ENCODE results near the gene NAV3. TPM values are rescaled to one million over a fixed set of nuclear protein-coding genes. Genes with fewer than 3 reads are reported as not detected.

NAV3 gene
- total RNA-seq, 2 experiments from 2014 or later: not detected

DNA sequence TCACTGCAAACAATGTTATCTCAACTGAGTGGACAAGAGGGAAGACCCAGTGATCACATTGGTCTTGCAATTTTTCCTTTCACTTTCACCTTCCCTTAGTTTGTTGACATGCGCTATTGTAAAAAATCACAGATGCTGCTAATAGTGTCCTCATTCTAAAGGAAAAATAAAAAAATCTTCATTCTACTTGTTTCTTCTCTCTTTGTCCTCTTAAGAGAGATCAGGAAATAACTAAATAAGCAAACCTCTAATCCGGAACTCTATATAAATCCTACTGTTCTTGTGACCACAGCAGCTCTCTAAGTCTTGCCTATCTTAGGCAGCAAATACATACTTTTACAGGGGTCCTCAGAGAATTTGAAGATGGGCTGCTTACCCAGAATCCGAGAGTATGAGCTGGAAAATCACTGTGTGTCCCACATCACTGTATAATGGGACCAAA is 257.7 kb downstream of the NAV3 start:
- no peaks in the 10 kb centered on the region for H3K4me1 ChIP-seq (ENCODE audit: insufficient read depth, low read length)
- H3K36me3 ChIP-seq (ENCODE audit: insufficient read depth, low read length): no peaks in the 10 kb centered on the region
- Mint-ChIP-seq H3K9me3 (peaks cover 6% of the 10 kb centered on the region), H3K27ac (no peak overlapping the region), H3K4me3 (no peak overlapping the region), H3K36me3 (ENCODE audit: low read depth) (no peaks in the 10 kb centered on the region), H3K4me1 (ENCODE audit: low read depth) (no peaks in the 10 kb centered on the region), H3K27me3 (no peaks in the 10 kb centered on the region)
- ChIA-PET POLR2A (no interaction called here), CTCF (no interaction called here)
- H3K4me3 ChIP-seq (ENCODE audit: low read length): no peak overlapping the region
- intact Hi-C loops (cut with DNase I, micrococcal nuclease): no loop called here
- H3K9me3 ChIP-seq (ENCODE audit: control insufficient read depth in 1 of 2, insufficient read depth in 1 of 2, low read length in 2 of 2): peaks cover 0 to 4% of the 10 kb centered on the region in 2 experiments
- TF ChIP-seq, protein P1, sequence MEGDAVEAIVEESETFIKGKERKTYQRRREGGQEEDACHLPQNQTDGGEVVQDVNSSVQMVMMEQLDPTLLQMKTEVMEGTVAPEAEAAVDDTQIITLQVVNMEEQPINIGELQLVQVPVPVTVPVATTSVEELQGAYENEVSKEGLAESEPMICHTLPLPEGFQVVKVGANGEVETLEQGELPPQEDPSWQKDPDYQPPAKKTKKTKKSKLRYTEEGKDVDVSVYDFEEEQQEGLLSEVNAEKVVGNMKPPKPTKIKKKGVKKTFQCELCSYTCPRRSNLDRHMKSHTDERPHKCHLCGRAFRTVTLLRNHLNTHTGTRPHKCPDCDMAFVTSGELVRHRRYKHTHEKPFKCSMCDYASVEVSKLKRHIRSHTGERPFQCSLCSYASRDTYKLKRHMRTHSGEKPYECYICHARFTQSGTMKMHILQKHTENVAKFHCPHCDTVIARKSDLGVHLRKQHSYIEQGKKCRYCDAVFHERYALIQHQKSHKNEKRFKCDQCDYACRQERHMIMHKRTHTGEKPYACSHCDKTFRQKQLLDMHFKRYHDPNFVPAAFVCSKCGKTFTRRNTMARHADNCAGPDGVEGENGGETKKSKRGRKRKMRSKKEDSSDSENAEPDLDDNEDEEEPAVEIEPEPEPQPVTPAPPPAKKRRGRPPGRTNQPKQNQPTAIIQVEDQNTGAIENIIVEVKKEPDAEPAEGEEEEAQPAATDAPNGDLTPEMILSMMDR (IDR thresholded peaks at IDR 0.05): no peak
- DNase-seq (no peak), ATAC-seq (ENCODE audit: poor library complexity) (no peak)
- H3K27me3 ChIP-seq (ENCODE audit: control insufficient read depth in 1 of 2, insufficient read depth in 2 of 2, low read length in 2 of 2): no peaks in the 10 kb centered on the region
- no peak overlapping the region for H3K27ac ChIP-seq (ENCODE audit: low read depth in 1 of 2, low read length in 2 of 2)

DNA sequence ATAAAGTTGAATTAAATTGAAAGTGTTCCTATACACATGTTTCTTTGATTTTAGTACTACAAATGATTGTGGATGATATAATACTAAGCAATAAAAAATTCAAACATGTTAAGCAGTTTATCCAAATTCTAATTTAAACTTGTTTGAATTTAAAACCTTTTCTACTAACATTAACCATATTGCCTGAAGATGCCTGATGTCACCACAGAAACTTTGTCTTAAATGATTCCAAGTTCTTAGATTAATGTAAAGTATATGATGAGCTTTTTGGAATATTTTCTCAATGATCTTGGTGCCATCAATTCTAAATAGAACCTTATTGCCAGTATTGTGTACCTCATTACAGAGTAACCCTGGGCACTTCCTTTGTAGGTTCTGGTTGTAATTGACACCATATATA is 259.6 kb downstream of the NAV3 start:
- Mint-ChIP-seq H3K4me3 (no peak overlapping the region), H3K27me3 (no peaks in the 10 kb centered on the region), H3K36me3 (ENCODE audit: low read depth) (no peaks in the 10 kb centered on the region), H3K27ac (no peak overlapping the region), H3K9me3 (peaks cover 6% of the 10 kb centered on the region), H3K4me1 (ENCODE audit: low read depth) (no peaks in the 10 kb centered on the region)
- intact Hi-C loops (cut with DNase I, micrococcal nuclease): no loop called here
- POLR2A ChIA-PET: no interaction called here
- CTCF ChIA-PET: no interaction called here
- Histone ChIP-seq H3K27me3 (ENCODE audit: control insufficient read depth in 1 of 2, insufficient read depth in 2 of 2, low read length in 2 of 2) (no peaks in the 10 kb centered on the region), H3K9me3 (ENCODE audit: control insufficient read depth in 1 of 2, insufficient read depth in 1 of 2, low read length in 2 of 2) (peaks cover 0 to 4% of the 10 kb centered on the region in 2 experiments), H3K4me1 (ENCODE audit: insufficient read depth, low read length) (no peaks in the 10 kb centered on the region), H3K4me3 (ENCODE audit: low read length) (no peak overlapping the region), H3K36me3 (ENCODE audit: insufficient read depth, low read length) (no peaks in the 10 kb centered on the region), H3K27ac (ENCODE audit: low read depth in 1 of 2, low read length in 2 of 2) (no peak overlapping the region)
- DNase-seq (no peak), ATAC-seq (ENCODE audit: poor library complexity) (no peak)
- TF ChIP-seq, protein P1 (IDR thresholded peaks at IDR 0.05): no peak

GRCh38 chr12:78095623-78096022 is 264.9 kb downstream of the NAV3 start:
- TF ChIP-seq, protein P1 (IDR thresholded peaks at IDR 0.05): no peak
- Mint-ChIP-seq H3K36me3 (ENCODE audit: low read depth) (no peaks in the 10 kb centered on the region), H3K9me3 (peaks cover 3% of the 10 kb centered on the region), H3K27ac (no peak overlapping the region), H3K4me1 (ENCODE audit: low read depth) (no peaks in the 10 kb centered on the region), H3K27me3 (no peaks in the 10 kb centered on the region), H3K4me3 (no peak overlapping the region)
- H3K36me3 ChIP-seq (ENCODE audit: insufficient read depth, low read length): no peaks in the 10 kb centered on the region
- ATAC-seq (ENCODE audit: poor library complexity): no peak
- H3K4me3 ChIP-seq (ENCODE audit: low read length): no peak overlapping the region
- H3K27ac ChIP-seq (ENCODE audit: low read depth in 1 of 2, low read length in 2 of 2): no peak overlapping the region
- POLR2A ChIA-PET: no interaction called here
- CTCF ChIA-PET: no interaction called here
- no peak for DNase-seq
- peaks cover 0 to 4% of the 10 kb centered on the region in 2 experiments for H3K9me3 ChIP-seq (ENCODE audit: control insufficient read depth in 1 of 2, insufficient read depth in 1 of 2, low read length in 2 of 2)
- H3K4me1 ChIP-seq (ENCODE audit: insufficient read depth, low read length): no peaks in the 10 kb centered on the region
- intact Hi-C loops (cut with DNase I, micrococcal nuclease): no loop called here
- no peaks in the 10 kb centered on the region for H3K27me3 ChIP-seq (ENCODE audit: control insufficient read depth in 1 of 2, insufficient read depth in 2 of 2, low read length in 2 of 2)
